ENCODE data around the gene PLXNA3.
"Not testable (repeated sequence)": the region's sequence is repeated elsewhere in the genome, so short reads cannot be mapped to it uniquely, and the experiment has no call there.

PLXNA3 gene

GRCh38 chrX:154501423-154501822 lies 43.3 kb downstream of the PLXNA3 start:
- DNase-seq (ENCODE audit: low read depth in 2 of 2) = not testable (repeated sequence)

GRCh38 chrX:154502098-154502497 lies 44.0 kb downstream of the PLXNA3 start:
- DNase-seq (ENCODE audit: low read depth in 2 of 2) = no peak

GRCh38 chrX:154502989-154503388 lies 44.9 kb downstream of the PLXNA3 start:
- no peak for DNase-seq (ENCODE audit: low read depth in 2 of 2)

GRCh38 chrX:154505734-154506133 lies 47.7 kb downstream of the PLXNA3 start:
- no peak for DNase-seq (ENCODE audit: low read depth in 2 of 2)

- DNase-seq (ENCODE audit: low read depth in 2 of 2) = no peak
Observed at GRCh38 chrX:154506483-154507332, 48.6 kb downstream of the PLXNA3 start.

- no peak for DNase-seq (ENCODE audit: low read depth in 2 of 2)
Observed at GRCh38 chrX:154507673-154508383, 49.7 kb downstream of the PLXNA3 start.

GRCh38 chrX:154508384-154508745 lies 50.3 kb downstream of the PLXNA3 start:
- DNase-seq (ENCODE audit: low read depth in 2 of 2) = no peak

- no peak for DNase-seq (ENCODE audit: low read depth in 2 of 2)
Observed at GRCh38 chrX:154509455-154509854, 51.4 kb downstream of the PLXNA3 start.

- DNase-seq (ENCODE audit: low read depth in 2 of 2) = no peak
Observed at GRCh38 chrX:154511761-154512160, 53.7 kb downstream of the PLXNA3 start.

GRCh38 chrX:154512879-154513553 lies 54.9 kb downstream of the PLXNA3 start:
- DNase-seq (ENCODE audit: low read depth in 2 of 2) = no peak

GRCh38 chrX:154513716-154514115 lies 55.6 kb downstream of the PLXNA3 start:
- no peak for DNase-seq (ENCODE audit: low read depth in 2 of 2)

GRCh38 chrX:154515090-154515965 lies 57.2 kb downstream of the PLXNA3 start:
- DNase-seq (ENCODE audit: low read depth in 2 of 2) = no peak

- DNase-seq (ENCODE audit: low read depth in 2 of 2) = peak; percentile 86 to 89
Observed at GRCh38 chrX:154515966-154516655, 58.0 kb downstream of the PLXNA3 start, which contains the start of gene FAM3A. Gene FAM3A, minus strand, starts transcription at chrX:154516232. Its CDS starts 460 bp downstream, at chrX:154515772.

GRCh38 chrX:154516656-154517100 lies 58.6 kb downstream of the PLXNA3 start:
- DNase-seq (ENCODE audit: low read depth in 2 of 2) = no peak

GRCh38 chrX:154517101-154517781 lies 59.2 kb downstream of the PLXNA3 start:
- DNase-seq (ENCODE audit: low read depth in 2 of 2) = no peak

GRCh38 chrX:154519389-154519788 lies 61.3 kb downstream of the PLXNA3 start:
- DNase-seq (ENCODE audit: low read depth in 2 of 2) = no peak

GRCh38 chrX:154525606-154526490 lies 67.8 kb downstream of the PLXNA3 start:
- no peak for DNase-seq (ENCODE audit: low read depth in 2 of 2)

- DNase-seq (ENCODE audit: low read depth in 2 of 2) = no peak
Observed at GRCh38 chrX:154526901-154527675, 69.0 kb downstream of the PLXNA3 start.
